Measurements from ENCODE around the gene NFIB.

NFIB gene

GRCh38 chr9:14068690-14069089, 245.3 kb downstream of the NFIB start:
- TF ChIP-seq NFRKB (IDR thresholded peaks at IDR 0.05) (no peak), HDGF (IDR thresholded peaks at IDR 0.05; ENCODE audit: borderline replicate concordance) (no peak), SP1 (IDR thresholded peaks at IDR 0.05) (no peak), LEF1 (IDR thresholded peaks at IDR 0.05; ENCODE audit: borderline replicate concordance) (no peak), PKNOX1 (IDR thresholded peaks at IDR 0.05) (no peak), L3MBTL2 (conservative IDR thresholded peaks at IDR 0.05) (no peak), ZNF384 (IDR thresholded peaks at IDR 0.05) (no peak), SUZ12 (IDR thresholded peaks at IDR 0.05) (no peak), TARDBP (IDR thresholded peaks at IDR 0.05) (no peak), FOXA1 (IDR thresholded peaks at IDR 0.05) (no peak), ARNT (IDR thresholded peaks at IDR 0.05) (no peak), CTBP1 (IDR thresholded peaks at IDR 0.05; ENCODE audit: borderline replicate concordance) (no peak), FOXK2 (IDR thresholded peaks at IDR 0.05) (no peak), FOXM1 (IDR thresholded peaks at IDR 0.05; ENCODE audit: borderline replicate concordance) (no peak), BHLHE40 (IDR thresholded peaks at IDR 0.05; ENCODE audit: borderline replicate concordance) (no peak), ELF4 (IDR thresholded peaks at IDR 0.05) (no peak)
- ChIA-PET POLR2A (no interaction called here), CTCF (no interaction called here)
- DNase-seq (ENCODE audit: extremely low spot score) = no peak

GRCh38 chr9:14066831-14067230, 247.1 kb downstream of the NFIB start:
- POLR2A ChIA-PET = no interaction called here
- CTCF ChIA-PET = interaction anchor here (0.6 kb wide), 1 partner anchor 644 kb away, joined by 3 read pairs; no protein-coding TSS in a partner anchor
- TF ChIP-seq ZNF384 (IDR thresholded peaks at IDR 0.05) (no peak), PKNOX1 (IDR thresholded peaks at IDR 0.05) (no peak), L3MBTL2 (conservative IDR thresholded peaks at IDR 0.05) (no peak), FOXK2 (IDR thresholded peaks at IDR 0.05) (no peak), ARNT (IDR thresholded peaks at IDR 0.05) (no peak), BHLHE40 (IDR thresholded peaks at IDR 0.05; ENCODE audit: borderline replicate concordance) (no peak), TARDBP (IDR thresholded peaks at IDR 0.05) (no peak), FOXM1 (IDR thresholded peaks at IDR 0.05; ENCODE audit: borderline replicate concordance) (no peak), LEF1 (IDR thresholded peaks at IDR 0.05; ENCODE audit: borderline replicate concordance) (no peak), SP1 (IDR thresholded peaks at IDR 0.05) (no peak), NFRKB (IDR thresholded peaks at IDR 0.05) (no peak), ELF4 (IDR thresholded peaks at IDR 0.05) (no peak), FOXA1 (IDR thresholded peaks at IDR 0.05) (no peak), HDGF (IDR thresholded peaks at IDR 0.05; ENCODE audit: borderline replicate concordance) (no peak)
- no peak for DNase-seq (ENCODE audit: extremely low spot score)

- no peak for DNase-seq (ENCODE audit: extremely low spot score)
- no peak for TF ChIP-seq ZNF384 (IDR thresholded peaks at IDR 0.05)
- no peak for TF ChIP-seq ELF4 (IDR thresholded peaks at IDR 0.05)
- ChIA-PET POLR2A (no interaction called here), CTCF (no interaction called here)
These were observed 247.9 kb downstream of the NFIB start for GRCh38 chr9:14066032-14066431.

GRCh38 chr9:14064940-14065339, 249.0 kb downstream of the NFIB start:
- ChIA-PET CTCF (no interaction called here), POLR2A (no interaction called here)
- no peak for TF ChIP-seq LEF1 (IDR thresholded peaks at IDR 0.05; ENCODE audit: borderline replicate concordance)
- TF ChIP-seq ELF4 (IDR thresholded peaks at IDR 0.05) = no peak
- TF ChIP-seq NFRKB (IDR thresholded peaks at IDR 0.05) = no peak
- TF ChIP-seq CTBP1 (IDR thresholded peaks at IDR 0.05; ENCODE audit: borderline replicate concordance) = no peak
- TF ChIP-seq SUZ12 (IDR thresholded peaks at IDR 0.05) = no peak
- TF ChIP-seq FOXK2 (IDR thresholded peaks at IDR 0.05) = no peak
- TF ChIP-seq ARNT (IDR thresholded peaks at IDR 0.05) = no peak
- no peak for TF ChIP-seq TARDBP (IDR thresholded peaks at IDR 0.05)
- DNase-seq (ENCODE audit: extremely low spot score) = no peak

DNA sequence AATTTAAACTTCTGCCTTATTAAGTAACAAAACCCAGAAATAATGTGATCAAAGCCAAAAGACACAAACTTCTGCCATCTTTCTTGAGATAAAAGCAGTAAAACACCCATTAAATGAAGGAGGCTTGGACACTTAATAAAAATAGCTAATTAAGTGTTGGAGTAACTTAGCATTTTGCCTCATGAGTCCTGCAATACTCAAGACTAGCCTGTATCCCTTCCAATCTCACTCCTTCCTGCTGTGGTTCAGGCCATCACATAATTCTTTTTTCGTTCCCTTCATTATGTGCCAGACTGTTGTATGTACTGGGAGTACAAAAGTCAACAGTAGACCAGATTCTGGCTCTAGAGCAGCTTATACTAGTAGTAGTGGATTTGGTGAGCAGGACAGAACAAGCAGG, 250.2 kb downstream of the NFIB start:
- DNase-seq (ENCODE audit: extremely low spot score) = no peak
- TF ChIP-seq HDGF (IDR thresholded peaks at IDR 0.05; ENCODE audit: borderline replicate concordance) (no peak), ARNT (IDR thresholded peaks at IDR 0.05) (no peak), LEF1 (IDR thresholded peaks at IDR 0.05; ENCODE audit: borderline replicate concordance) (no peak), SUZ12 (IDR thresholded peaks at IDR 0.05) (no peak), ZNF384 (IDR thresholded peaks at IDR 0.05) (no peak), FOXK2 (IDR thresholded peaks at IDR 0.05) (no peak), L3MBTL2 (conservative IDR thresholded peaks at IDR 0.05) (no peak), FOXA1 (IDR thresholded peaks at IDR 0.05) (no peak), SP1 (IDR thresholded peaks at IDR 0.05) (no peak), BHLHE40 (IDR thresholded peaks at IDR 0.05; ENCODE audit: borderline replicate concordance) (no peak), NFRKB (IDR thresholded peaks at IDR 0.05) (no peak), FOXM1 (IDR thresholded peaks at IDR 0.05; ENCODE audit: borderline replicate concordance) (no peak), PKNOX1 (IDR thresholded peaks at IDR 0.05) (no peak), ELF4 (IDR thresholded peaks at IDR 0.05) (no peak), TARDBP (IDR thresholded peaks at IDR 0.05) (no peak), CTBP1 (IDR thresholded peaks at IDR 0.05; ENCODE audit: borderline replicate concordance) (no peak)
- ChIA-PET POLR2A (no interaction called here), CTCF (no interaction called here)

- ChIA-PET POLR2A (no interaction called here), CTCF (no interaction called here)
- no peak for DNase-seq (ENCODE audit: extremely low spot score)
- TF ChIP-seq FOXA1 (IDR thresholded peaks at IDR 0.05) (no peak), ZNF384 (IDR thresholded peaks at IDR 0.05) (no peak), CTBP1 (IDR thresholded peaks at IDR 0.05; ENCODE audit: borderline replicate concordance) (no peak), ARNT (IDR thresholded peaks at IDR 0.05) (no peak), NFRKB (IDR thresholded peaks at IDR 0.05) (no peak), ELF4 (IDR thresholded peaks at IDR 0.05) (no peak), FOXK2 (IDR thresholded peaks at IDR 0.05) (no peak), BHLHE40 (IDR thresholded peaks at IDR 0.05; ENCODE audit: borderline replicate concordance) (no peak), FOXM1 (IDR thresholded peaks at IDR 0.05; ENCODE audit: borderline replicate concordance) (no peak), HDGF (IDR thresholded peaks at IDR 0.05; ENCODE audit: borderline replicate concordance) (no peak), SP1 (IDR thresholded peaks at IDR 0.05) (no peak)
These were observed 251.2 kb downstream of the NFIB start for GRCh38 chr9:14062586-14063221.

Measured in HEK293T (cell line).